HT-29 (cell line): Measurements from ENCODE around the gene FAM168A. TPM values are rescaled to one million over a fixed set of nuclear protein-coding genes. Genes with fewer than 3 reads are reported as not detected.
A peak's percentile ranks its signal among the peaks of the same experiment; 100 is the strongest.

Experiments used
- DNase-seq: peaks from one replicate; pipeline ENCODE4 v3.0.0-alpha.2; 2015; ENCODE audit warnings: low spot score
- total RNA-seq: library from RNA; depleted of rRNA; stranded (reverse); fragments of >200 nt; shearing (Covaris generic); gene quantifications from 2 replicates; pipeline ENCODE4 v1.2.3, GENCODE V29; 2014

Gene FAM168A
- total RNA-seq, 1 experiment from 2014 or later = 8.1 TPM

- no peak for DNase-seq
These were observed 207.0 kb downstream of the FAM168A start for GRCh38 chr11:73390601-73391565.

GRCh38 chr11:73389916-73390315 lies 208.0 kb downstream of the FAM168A start:
- DNase-seq = no peak

GRCh38 chr11:73389134-73389525 lies 208.8 kb downstream of the FAM168A start:
- DNase-seq = no peak

DNA sequence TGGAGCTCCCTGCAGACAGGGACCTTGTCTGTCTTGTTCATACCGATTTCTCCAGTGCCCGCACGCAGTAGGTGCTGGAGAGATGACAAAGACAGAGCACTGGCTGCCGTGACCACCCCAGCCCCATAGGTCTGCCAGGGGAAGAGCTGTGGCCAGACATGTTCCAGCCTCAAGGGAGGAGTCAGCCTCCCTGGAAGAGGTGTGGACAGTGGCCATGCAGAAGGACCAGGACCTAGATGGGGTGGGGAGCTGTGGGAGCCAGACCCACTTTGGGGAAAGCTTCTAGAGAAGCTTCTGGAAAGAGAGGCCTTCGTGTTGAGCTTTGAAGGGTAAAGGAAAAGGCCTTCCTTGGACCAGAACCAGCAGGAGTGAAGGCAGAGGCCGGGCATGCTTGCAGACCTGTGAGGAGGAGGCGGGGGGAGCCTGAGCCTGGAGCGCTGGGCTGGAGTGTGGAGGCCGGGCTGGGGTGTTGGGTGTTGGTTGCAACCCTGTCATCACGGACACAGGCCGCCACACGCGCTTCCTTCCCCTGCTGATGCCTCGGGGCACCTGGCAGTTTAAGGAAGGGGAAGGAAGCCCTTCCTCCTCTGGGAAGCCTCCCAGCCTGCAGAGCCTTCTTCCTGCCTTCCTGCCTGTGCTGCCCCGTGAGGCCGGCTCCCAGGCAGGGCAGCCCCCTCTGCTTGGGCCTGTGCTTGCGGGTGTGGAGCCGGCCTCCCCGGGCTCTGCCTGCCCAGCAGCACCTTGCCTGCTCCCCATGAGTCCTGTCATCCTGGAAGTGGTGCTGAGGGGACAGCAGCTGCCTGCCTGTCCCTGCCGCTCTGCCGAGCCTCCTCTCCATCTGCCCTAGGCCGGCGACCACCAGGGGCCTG lies 209.4 kb downstream of the FAM168A start:
- DNase-seq = no peak

GRCh38 chr11:73387594-73388264 lies 210.2 kb downstream of the FAM168A start:
- no peak for DNase-seq

GRCh38 chr11:73386546-73386945 lies 211.4 kb downstream of the FAM168A start:
- DNase-seq = no peak

- no peak for DNase-seq
These were observed 211.9 kb downstream of the FAM168A start for GRCh38 chr11:73386016-73386415.

- DNase-seq = no peak
These were observed 212.8 kb downstream of the FAM168A start for GRCh38 chr11:73384872-73385689.

GRCh38 chr11:73384531-73384871 lies 213.4 kb downstream of the FAM168A start:
- no peak for DNase-seq

DNA sequence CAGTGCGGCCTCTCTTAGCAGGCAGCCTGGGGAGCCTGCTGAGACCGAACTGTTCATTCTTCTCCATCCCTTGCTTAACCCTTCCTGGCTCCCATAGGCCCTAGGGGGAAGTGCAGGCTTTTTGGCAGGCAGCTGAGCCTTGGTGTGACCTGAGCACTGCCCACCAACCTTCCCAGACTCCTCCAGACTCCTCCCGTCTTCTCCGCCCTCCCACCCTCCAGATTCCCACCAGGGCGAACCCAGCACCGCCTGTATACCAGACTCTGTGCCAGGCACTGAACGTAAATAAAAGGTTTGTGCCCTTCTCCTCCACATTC lies 213.8 kb downstream of the FAM168A start:
- no peak for DNase-seq

GRCh38 chr11:73383249-73384124 lies 214.4 kb downstream of the FAM168A start:
- DNase-seq = peak; percentile 28

DNA sequence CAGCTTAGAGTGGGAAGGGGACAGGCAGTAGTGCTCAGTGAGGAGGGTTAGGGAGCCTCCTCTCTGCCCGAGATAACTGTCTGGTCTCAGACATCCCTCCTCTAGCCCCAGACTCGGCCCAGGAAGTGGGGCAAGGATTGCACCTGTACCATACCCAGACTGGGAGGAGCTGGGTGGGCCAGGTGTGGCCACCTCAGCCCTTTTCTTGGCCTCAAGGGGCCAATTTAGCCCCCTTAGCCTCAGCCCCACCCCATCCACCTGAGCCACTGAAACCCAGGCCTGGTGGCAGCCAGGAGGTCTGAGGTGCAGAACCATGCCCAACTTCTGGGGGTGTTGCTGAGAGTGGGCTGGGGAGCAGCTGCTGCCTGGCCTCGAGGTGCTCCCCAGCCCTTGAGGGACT lies 215.2 kb downstream of the FAM168A start:
- DNase-seq = no peak

DNA sequence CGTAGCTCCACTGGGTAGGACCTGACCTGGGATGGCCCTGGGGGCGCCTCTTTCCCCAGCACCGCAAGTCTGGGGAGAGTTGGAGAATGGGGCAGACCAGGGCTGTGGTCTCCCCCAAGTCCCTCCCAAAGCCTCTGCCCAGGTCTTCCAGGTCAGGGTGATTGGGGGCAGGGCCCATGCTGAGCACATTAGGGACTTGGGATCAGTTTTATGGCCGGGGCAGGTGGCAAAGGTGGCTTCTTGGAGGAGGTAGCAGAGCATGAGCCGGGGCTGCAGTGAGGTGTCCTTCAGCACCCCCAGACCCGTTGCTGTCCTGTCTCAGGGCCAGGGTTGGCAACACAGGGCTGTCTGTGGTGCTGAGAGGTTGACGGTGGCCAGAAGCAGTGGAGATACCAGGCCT lies 215.7 kb downstream of the FAM168A start:
- no peak for DNase-seq

DNA sequence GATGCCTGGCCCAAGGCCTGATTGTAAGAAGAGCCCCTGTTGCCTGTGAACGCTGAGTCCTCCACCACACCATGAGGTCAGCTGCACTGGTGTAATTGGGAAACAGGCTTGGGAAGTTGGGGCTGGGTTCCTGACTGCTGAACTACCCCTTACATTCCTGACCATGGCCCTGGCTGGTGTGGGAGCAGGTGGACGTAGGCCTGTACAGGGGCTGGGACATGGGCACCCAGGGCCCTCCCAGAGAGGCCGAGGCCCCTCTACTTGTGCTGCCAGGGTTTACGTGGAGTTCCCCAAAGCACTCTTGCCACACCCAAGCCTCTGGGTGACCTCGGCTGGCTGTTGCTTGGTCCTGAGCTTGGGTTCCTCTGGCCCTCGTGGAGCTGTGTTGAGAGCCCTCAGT lies 216.3 kb downstream of the FAM168A start:
- DNase-seq = no peak

DNA sequence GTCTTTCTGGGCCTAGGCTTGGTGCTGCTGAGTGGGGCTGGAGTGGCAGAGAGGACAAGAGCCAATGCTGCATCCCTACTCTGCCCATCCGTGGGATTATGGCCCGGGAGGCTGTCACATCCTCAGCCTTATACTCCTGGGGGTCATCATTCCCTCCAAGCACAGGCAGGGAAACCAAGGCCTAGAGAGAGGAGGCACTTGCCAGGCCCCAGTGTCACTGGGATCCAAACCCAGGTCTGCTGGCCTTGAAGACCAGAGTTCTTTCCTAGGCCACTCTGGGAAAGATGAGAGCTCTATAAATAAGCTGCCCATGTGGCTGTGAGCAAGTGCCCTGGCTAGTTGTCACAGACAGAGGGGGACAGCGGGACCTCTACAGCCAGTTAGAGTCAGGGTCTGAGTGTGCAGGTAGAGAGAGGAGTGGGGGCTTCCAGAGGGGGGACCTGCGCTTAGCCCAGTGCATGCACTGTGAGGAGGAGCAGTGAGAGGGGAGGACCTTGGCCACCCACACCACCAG lies 217.0 kb downstream of the FAM168A start:
- DNase-seq = no peak

GRCh38 chr11:73380331-73380730 lies 217.6 kb downstream of the FAM168A start:
- DNase-seq = no peak

DNA sequence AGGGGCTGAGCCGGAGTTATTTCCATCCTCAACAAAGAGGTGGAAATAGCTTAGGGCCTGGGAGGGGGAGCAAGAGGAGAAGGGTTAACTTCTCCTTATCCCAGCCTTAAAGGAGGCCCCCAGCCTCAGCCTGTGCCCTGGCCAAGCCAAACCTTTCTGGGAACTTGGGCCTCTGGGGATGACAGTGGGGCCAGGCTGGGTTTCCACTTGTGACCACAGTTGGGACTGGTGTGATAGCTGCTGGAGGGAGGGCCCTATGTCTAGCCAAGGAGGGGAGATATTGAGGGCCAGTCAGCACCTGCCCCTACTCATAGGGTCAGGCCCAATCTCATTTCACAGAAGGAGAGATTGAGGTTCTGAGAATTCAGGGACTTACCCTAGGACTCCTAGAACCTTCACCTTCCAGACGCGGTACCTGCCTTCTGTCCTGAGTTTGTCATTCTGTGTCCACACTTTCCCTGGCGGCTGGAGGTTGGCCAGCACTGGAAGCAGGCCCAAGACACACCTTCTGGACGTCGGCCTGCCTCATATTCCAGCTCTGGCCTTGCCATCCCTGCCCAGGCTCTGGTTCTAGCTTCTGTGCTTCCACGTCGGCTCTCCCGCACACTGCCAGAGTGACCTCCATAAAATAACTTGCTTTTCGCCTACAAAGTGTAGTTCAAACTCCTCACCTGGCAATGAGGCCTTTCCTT lies 218.6 kb downstream of the FAM168A start:
- DNase-seq = no peak

DNA sequence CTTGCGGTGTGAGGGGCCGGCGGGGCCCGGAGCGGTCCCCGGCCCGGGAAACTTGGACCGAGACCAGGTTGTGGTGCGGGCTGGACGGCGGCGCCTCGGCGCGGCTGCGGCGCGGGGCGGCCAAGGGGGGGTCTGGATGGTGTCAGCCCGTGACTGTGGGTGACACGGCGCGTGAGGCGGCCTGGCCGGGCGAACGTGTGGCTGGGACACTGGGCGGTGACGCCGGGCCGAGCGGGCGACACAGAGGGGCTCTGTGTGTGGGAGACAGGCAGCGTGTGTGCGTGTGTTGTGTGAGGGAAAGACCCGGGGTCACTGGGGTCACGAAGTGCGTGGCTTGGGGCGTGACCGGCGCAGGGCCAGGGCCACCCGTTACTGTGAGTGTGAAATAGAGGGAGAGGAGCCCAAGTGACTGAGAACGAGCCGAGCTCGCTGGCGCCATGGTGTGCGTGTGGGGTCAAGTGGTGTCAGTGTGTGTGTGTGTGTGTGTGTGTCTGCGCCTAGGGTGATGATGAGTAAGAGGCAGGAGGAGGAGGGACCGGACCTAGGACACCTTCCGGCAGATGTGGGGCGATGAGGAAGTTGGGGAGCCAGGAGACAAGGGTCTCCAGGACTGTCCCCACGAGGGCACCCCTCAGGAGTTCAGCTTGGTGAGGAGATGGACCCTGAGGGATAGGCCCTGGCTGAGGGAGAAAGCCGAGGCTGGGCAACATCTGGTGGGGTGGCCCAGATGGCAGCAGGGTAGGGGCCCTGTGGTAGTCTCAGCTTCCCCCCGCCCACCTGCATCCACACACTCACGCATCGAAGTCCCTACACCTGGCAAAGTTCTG lies 220.9 kb downstream of the FAM168A start:
- peak; percentile 64 for DNase-seq
